Skeletal muscle cell (primary cell): ENCODE results near the gene DHX15.

Experiments used
- DNase-seq: peaks from one replicate; pipeline ENCODE4 v3.0.0-alpha.2; 2010; ENCODE audit warnings: low read depth
- H3K4me3 ChIP-seq: 2 replicates; pipeline ENCODE4 v1.5.1; 2011; ENCODE audit warnings: low read depth, mild to moderate bottlenecking, control low read depth, low read length, moderate library complexity

Gene DHX15

GRCh38 chr4:24551492-24552289, 32.7 kb downstream of the DHX15 start:
- no peak for DNase-seq
- H3K4me3 ChIP-seq, result no peak overlapping the region

GRCh38 chr4:24550441-24551175, 33.7 kb downstream of the DHX15 start:
- no peak for DNase-seq
- H3K4me3 ChIP-seq, result no peak overlapping the region

GRCh38 chr4:24547979-24548378, 36.4 kb downstream of the DHX15 start:
- H3K4me3 ChIP-seq, result no peak overlapping the region
- DNase-seq, result no peak

- no peak overlapping the region for H3K4me3 ChIP-seq
- DNase-seq, result no peak
These were observed 40.0 kb downstream of the DHX15 start for GRCh38 chr4:24544208-24544988.

GRCh38 chr4:24537025-24537424, 47.3 kb downstream of the DHX15 start:
- DNase-seq, result no peak
- H3K4me3 ChIP-seq, result no peak overlapping the region

GRCh38 chr4:24535399-24535798, 49.0 kb downstream of the DHX15 start:
- no peak for DNase-seq
- no peak overlapping the region for H3K4me3 ChIP-seq

GRCh38 chr4:24533364-24533763, 51.0 kb downstream of the DHX15 start:
- DNase-seq, result no peak
- H3K4me3 ChIP-seq, result no peak overlapping the region

GRCh38 chr4:24529555-24529954, 54.8 kb downstream of the DHX15 start:
- H3K4me3 ChIP-seq, result no peak overlapping the region
- no peak for DNase-seq

GRCh38 chr4:24527371-24527770, 57.0 kb downstream of the DHX15 start:
- H3K4me3 ChIP-seq, result no peak overlapping the region
- no peak for DNase-seq

GRCh38 chr4:24521544-24521943, 62.8 kb downstream of the DHX15 start:
- H3K4me3 ChIP-seq, result no peak overlapping the region
- DNase-seq, result no peak

GRCh38 chr4:24519649-24520048, 64.7 kb downstream of the DHX15 start:
- no peak overlapping the region for H3K4me3 ChIP-seq
- no peak for DNase-seq

GRCh38 chr4:24517676-24518075, 66.7 kb downstream of the DHX15 start:
- H3K4me3 ChIP-seq, result no peak overlapping the region
- DNase-seq, result no peak

GRCh38 chr4:24516926-24517325, 67.4 kb downstream of the DHX15 start:
- no peak for DNase-seq
- no peak overlapping the region for H3K4me3 ChIP-seq

- no peak overlapping the region for H3K4me3 ChIP-seq
- DNase-seq, result no peak
These were observed 68.7 kb downstream of the DHX15 start for GRCh38 chr4:24515698-24516097.

- H3K4me3 ChIP-seq, result no peak overlapping the region
- no peak for DNase-seq
These were observed 69.5 kb downstream of the DHX15 start for GRCh38 chr4:24514808-24515207.

GRCh38 chr4:24513718-24514117, 70.6 kb downstream of the DHX15 start:
- no peak for DNase-seq
- no peak overlapping the region for H3K4me3 ChIP-seq

GRCh38 chr4:24511371-24512063, 72.8 kb downstream of the DHX15 start:
- DNase-seq, result no peak
- no peak overlapping the region for H3K4me3 ChIP-seq

- DNase-seq, result no peak
- H3K4me3 ChIP-seq, result no peak overlapping the region
These were observed 74.3 kb downstream of the DHX15 start for GRCh38 chr4:24510091-24510490.

- H3K4me3 ChIP-seq, result no peak overlapping the region
- DNase-seq, result no peak
These were observed 75.8 kb downstream of the DHX15 start for GRCh38 chr4:24508541-24508940.

GRCh38 chr4:24507439-24507838, 76.9 kb downstream of the DHX15 start:
- no peak for DNase-seq
- no peak overlapping the region for H3K4me3 ChIP-seq
